Central memory CD4-positive, alpha-beta T cell (primary cell): ENCODE data around the gene OR51A2.
"Not testable (repeated sequence)": the region's sequence is repeated elsewhere in the genome, so short reads cannot be mapped to it uniquely, and the experiment has no call there.

Experiments used
- DNase-seq: peaks from one replicate; pipeline ENCODE4 v3.0.0; 2022
- total RNA-seq, 3 experiments: gene quantifications; one replicate each; lab custom pipeline; 2026; lab: John Stamatoyannopoulos, UW

OR51A2 gene, protein sequence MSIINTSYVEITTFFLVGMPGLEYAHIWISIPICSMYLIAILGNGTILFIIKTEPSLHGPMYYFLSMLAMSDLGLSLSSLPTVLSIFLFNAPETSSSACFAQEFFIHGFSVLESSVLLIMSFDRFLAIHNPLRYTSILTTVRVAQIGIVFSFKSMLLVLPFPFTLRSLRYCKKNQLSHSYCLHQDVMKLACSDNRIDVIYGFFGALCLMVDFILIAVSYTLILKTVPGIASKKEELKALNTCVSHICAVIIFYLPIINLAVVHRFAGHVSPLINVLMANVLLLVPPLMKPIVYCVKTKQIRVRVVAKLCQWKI
- total RNA-seq = 0 reads per million in 3 experiments

DNA sequence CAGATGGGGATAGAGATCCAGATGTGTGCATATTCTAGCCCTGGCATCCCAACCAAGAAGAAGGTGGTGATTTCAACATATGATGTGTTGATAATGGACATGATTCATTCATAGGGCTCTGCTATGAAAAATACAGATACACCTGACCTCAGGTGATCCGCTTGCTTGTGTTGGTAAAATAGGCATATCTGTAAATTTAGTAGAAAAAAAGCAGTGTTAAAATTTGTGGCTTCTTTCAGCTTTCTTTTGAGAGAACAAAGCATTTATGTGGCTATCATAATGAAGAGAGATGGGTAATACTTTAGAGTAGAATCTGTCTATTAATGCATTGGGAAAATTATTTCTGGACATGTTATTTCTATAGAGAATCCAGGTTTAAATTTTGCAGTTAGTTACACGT is at the start of gene OR51A2:
Gene OR51A2, minus strand, starts transcription at position 101 of the 400 bp plus-strand sequence. Its CDS starts 0 bp downstream, at position 101.
- not testable (repeated sequence) for DNase-seq

DNA sequence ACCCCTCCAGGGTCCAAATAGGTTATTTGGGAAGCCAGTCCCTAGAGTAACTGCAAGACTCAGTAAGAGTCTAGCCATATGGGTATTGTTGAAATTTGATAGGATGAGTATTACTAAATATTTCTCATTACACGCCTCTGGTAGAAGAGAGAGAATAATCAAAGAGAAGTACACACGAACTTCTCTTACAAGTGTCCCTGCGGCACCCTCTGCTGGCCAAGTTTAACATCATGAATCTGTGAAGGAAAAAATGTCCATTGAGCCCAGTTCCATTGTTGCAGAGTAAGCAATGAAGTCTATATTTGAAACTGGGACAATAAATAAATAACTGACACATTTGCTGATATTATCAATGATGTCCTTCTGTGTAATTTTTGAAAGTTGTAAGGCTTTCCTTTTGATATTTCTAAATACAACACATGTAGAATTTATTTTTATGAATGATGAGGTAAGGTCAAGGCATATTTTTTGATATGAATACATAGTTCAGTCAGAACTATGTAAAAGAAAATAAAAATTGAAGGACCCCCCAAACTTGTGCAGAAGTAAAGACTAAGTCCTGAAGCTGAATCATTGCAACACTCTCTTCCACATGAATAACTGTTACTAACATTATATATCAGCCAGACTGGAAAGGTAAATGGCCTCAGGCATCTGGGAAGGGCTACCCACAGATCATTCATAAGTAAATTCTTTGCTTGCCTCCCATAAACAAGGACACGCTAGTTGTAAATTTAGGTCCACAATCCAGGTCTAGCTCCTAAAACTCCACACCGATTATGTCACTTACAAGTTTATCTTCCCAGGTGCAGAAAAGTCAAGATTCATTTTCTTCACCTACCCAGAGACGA is 49.1 kb upstream of the OR51A2 start:
- no peak for DNase-seq

DNA sequence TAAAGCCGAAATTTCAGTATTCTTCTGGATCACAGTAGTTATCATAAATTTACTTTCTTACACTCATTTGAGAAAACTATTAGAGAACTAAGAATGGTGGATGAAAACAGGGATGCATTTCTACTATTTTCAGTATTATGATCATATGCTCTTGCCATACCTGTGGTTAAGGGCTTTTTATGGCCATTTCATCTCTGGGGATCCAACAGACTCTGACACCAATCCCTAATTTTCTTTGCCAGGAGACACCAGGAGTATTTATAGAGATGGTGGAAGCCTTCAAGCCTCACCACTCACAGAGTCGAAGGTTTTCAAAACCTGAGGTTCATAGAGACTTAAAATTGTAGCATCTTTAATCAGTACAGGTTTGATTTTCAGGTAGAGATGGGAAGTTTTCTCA is 39.0 kb upstream of the OR51A2 start, which contains the start of gene OR51L1:
Gene OR51L1, plus strand, starts transcription at position 301 of the 400 bp plus-strand sequence. CDS start 4,132 bp downstream, outside the sequence.
- no peak for DNase-seq

DNA sequence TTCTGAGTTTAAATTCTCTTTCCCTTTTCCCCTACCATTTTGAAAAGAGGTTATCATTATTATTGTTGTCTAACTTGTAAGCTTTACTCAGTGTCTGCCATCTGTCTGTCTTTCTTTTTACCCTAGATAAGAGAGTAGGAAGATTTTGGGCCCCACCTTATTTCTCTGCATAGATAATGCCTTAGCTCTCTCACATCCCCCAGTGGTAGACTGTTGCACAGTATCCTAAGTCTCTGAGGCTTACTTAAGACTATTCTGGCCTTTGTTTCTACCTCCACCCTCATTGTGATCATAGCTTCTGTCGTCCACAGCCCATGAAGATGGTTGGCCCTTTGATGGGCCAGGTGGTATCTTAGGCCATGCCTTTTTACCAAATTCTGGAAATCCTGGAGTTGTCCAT is 35.5 kb upstream of the OR51A2 start:
- DNase-seq = no peak

DNA sequence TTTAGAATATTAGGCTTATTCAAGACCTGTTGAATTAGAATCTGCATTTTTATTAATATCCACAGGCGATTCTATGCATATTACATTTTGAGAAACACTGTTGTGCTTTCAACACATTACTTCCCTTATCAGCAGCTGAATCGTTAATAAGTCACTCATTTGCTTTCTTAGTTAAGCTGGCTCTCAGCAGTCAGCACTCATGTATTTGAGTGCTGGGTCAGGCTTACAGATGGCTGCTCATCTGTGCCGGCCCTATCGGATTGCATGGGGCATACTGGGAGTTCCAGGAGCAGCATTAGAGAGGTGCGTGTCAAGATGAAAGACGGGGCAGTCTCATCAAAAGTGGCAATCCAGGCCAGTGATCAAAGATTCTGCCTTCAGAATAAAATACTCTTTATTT is 28.3 kb upstream of the OR51A2 start:
- DNase-seq = no peak

DNA sequence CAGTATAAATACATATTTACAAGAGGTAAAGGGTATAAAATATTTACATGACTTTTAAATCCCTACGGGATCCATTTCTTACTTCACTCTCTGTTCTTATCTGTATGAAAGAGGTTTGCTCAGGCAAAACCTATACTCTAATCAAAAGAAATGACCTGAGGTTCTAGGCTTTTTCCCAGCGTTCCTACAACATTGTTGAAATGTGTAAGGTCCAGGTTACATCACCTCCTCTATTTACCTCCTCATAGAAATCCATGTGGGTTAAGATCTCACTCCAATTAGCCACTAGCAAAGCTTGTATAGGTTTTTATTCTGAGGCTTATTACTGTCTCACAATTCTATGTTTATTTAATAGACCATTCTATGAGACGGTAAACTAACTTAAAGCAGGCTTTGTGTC is 27.2 kb upstream of the OR51A2 start:
- DNase-seq = no peak

DNA sequence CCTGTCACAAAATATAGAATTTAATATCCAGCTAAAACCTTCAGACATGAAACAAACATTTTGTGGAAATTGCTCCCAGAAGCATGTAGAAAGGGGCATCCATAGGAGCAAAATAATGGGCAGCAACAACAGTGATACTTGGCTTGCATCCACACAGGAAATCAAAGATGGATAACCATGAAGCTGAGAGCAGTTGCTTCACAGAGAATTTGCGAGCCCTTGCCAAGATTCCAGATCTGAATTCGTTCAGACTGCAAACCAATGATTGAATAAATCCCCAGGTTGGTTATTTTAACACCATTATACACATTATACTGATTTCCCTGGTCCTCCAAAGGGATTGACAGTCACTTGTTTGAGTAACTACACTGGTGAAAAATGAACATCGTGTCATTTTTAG is 23.5 kb upstream of the OR51A2 start:
- no peak for DNase-seq

DNA sequence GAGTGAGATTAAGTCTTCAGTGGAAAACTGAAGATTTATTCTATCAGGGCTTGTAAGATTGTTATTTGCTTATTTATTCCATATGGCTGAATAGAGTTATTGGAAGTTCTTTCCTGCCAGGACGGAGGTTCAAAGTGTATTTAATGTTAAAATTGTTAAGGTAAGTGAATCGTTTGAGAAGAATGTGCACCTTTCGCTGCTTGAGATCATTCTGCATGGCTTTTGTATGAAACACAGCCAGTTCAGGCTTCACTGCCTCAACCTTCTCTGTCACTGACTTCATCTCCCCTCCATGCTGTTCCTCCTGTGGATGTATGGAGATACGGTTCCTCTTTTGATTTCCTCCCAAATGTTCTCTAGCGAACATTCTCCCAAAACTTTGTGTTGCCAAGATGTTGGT is 19.9 kb upstream of the OR51A2 start:
- no peak for DNase-seq

DNA sequence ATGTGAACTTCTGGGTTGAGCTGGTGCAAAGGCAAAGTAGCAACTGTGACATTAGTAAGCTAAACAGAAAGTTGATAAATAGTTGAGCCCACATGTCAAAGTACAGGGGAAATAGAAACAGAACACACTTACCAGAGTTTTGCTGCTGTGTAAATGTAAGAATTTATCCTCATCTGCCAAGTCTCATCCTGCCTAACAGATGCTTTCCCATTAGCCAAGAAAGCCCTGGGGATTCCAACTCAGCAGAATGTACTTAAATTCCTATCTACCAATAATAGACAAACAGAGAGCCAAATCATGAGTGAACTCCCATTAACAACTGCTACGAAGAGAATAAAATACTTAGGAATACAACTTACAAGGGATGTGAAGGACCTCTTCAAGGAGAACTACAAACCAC is 7.3 kb upstream of the OR51A2 start:
- DNase-seq = no peak

DNA sequence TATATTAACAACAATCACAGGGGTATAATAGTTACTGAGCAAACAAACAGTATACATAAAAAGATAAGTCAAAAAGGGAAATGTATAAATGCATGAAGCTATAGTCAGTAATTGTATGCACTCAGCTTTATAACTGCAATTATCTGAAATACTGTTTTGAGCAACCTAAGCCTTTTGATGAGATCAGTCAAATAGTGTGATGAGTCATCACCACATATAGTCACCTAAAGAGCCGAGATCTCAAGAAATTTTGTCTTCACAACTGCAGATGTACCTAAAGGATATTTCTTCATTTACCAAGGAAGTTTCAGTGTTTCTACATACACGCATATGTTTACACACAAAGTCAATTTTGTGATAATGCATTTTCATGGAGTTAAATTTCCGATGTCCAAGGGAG is 5.4 kb upstream of the OR51A2 start:
- no peak for DNase-seq

DNA sequence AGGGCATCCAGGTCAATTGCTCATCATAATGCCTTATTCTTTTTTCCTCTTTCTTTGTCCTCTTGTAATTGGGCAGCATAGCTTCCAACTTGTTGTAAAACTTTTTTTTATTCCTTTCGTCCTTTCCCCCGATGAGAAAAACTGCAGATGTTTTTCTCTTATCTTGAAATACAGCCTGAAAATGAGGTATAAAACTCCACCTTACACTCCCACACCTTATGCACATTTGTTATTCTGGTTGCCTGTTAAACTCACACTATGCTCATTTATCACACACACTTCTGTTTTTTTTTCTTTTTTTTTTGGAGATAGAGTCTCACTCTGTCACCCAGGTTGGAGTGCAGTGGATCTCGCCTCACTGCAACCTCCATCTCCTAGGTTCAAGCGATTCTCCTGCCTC is 1.9 kb upstream of the OR51A2 start:
- DNase-seq = no peak

DNA sequence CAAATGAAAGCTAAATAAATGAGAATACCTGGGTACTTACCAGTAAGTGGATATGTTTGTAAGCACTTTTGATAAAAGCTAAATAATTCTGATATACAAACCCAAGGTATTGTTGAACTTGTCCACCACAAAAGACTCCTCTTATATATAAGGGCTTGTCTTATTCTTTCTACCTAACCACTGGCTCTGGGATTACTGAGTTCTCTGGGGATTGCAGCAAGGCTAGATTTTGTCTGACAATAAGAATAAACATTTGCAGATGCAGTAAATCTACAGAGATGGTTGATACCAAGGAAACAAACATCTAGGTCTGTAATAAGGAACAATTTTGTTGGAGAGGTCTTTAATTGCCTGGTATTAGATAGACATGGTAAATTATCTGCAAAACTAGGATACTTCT is 8.0 kb downstream of the OR51A2 start, which contains the start of gene OR51A4:
Gene OR51A4, minus strand, starts transcription at position 101 of the 400 bp plus-strand sequence. CDS start 505 bp downstream, outside the sequence.
- no peak for DNase-seq

DNA sequence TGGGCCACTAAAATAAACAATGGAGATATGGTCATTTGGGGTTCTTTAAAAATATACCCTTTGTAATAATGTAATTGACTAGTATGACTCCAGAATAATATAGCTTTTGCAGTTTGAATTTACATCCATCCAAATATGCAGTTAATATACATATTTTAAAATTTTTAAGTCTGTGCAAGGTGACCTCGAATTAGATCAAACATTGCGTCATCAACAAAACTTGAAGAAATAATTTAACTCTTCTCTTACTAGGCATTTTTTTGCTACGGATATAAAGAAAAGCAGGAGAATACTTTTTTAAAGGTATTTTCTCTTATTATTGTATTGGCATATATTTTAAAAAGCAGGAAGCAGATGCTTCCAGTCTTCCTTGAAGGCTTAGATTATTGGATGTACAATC is 18.8 kb downstream of the OR51A2 start:
- no peak for DNase-seq

DNA sequence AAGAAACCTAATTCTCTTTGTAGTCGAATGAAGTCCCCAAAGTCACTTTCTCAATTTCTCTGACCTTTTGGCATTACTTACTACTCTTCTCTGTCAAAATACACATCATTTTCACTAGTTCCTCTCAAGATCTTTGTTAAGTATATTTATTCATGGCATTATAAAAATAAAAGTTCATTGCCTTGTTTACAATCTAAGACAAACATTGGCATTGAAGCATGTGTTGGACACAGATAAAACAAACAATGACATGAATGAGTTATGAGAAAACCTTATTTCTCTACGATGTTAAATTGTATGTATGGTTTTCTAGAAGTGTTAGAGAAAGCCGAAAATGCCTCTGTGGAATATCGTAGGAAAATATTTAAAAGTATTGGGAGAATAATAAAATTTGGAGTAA is 22.8 kb downstream of the OR51A2 start:
- DNase-seq = no peak

DNA sequence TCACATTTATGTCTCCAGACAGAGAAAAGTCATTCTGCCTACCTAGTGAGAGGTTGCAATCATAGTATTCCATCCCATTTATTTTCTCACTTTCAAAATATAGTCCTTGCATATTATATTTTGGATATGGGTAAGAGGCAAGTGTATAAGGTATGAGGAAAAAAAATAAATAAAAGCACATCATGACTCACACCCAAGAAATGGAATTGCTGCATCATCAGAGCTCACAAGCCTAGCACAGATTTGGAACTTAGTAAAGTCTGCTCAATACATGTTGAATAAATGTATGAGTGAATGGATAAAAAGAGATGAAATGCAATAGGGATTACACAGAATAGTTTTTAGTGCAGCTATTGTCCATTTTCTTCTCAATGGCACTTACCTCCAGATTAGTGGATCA is 28.9 kb downstream of the OR51A2 start:
- no peak for DNase-seq

DNA sequence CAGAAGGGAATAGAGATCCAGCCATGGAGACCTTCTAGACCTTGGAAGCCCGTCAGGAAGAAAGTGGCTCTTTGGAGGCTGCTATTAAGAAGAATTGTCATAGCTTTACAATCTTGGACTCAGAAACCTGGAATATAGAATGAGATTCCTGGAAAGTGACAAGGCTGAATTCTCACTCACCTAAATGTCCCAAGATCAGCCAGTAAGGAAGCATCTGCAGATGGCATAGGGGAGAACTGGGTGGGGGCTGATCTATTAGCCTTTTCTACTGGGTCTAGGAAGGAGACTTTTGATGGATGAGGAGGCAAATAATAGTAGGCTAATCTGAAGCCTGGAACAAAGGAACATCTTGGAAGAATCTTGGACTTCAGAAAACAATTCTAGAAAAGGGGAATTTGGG is 31.3 kb downstream of the OR51A2 start, which contains the start of gene OR51G1:
Gene OR51G1, minus strand, starts transcription at position 101 of the 400 bp plus-strand sequence. Its CDS starts 0 bp downstream, at position 101.
- DNase-seq = no peak

DNA sequence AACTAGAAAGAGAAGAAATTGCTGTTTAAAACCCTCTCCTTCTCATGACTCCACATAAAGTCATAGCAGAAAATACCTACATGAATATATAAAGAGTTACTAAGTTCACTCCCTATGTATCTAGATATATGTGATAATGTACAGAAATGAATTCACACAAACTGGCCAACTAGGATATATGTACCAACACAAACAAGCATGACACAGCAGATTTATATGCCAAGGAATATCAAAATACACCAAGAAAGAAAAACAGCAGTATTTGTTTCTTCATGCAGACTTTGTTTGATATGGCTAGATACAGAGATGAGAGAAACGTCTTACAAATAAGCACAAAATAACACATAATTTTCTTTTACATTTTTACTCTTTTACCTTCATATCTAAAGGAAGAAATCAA is 33.2 kb downstream of the OR51A2 start:
- DNase-seq = no peak

DNA sequence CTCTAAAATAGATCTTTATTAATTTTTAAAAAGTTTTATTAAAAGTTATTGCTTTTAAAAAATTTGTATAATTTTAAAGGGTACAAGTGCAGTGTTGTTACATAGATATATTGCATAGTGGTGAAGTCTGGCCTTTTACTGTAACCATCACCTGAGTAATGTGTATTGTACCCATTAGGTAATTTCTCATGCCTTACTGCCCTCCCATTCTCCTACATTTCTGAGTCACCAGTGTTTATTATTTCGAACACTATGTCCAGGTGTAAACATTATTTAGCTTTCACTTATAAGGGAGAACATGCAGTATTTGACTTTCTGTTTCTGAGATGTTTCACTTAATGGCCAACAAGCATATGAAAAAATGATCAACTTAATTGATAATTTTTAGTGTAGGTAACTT is 33.7 kb downstream of the OR51A2 start:
- no peak for DNase-seq

DNA sequence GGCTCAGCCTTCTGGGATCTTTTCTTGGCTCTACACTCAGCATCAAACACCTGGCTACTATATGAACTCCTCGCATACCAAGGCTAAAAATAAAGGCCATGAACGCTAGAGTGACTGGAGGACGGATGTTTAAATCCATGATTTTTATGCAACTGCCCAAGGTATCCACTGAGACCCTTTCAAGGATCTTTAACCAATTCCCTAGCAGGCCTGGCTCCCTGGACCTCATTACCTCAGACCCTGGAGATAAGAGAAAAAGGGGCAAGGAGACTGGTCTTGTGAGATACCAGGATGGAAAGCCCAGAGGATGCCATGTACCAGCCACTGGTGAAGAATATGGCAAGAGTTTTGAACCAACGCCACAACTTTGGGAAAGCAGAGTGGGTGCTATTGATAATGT is 36.3 kb downstream of the OR51A2 start, which contains the start of gene OR51G2:
Gene OR51G2, minus strand, starts transcription at position 101 of the 400 bp plus-strand sequence. CDS start 3,687 bp downstream, outside the sequence.
- no peak for DNase-seq

DNA sequence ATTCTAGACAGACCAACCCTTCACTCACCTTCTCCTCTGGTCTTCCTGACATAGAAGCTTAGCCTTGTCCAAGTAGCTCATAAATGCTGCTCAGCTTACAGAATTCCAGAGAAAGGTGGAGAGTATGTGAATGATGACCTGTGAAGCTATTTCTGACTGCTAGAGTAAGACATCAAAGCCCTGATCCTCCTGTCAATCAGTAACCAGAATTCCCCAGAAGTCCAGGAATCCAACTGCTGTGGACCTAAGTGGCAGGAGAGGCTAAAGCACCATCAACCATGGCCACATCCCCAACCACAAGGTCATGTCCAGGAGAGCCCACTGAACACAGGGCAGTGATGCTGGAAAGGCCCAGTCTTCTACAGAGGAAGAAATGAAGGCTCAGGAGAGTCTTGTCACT is 38.9 kb downstream of the OR51A2 start:
- DNase-seq = no peak
